GM19239 (cell line): Measurements from ENCODE around the gene PCDHA6.
"Not testable (repeated sequence)": the region's sequence is repeated elsewhere in the genome, so short reads cannot be mapped to it uniquely, and the experiment has no call there.

Experiments used
- DNase-seq: peaks from one replicate; pipeline ENCODE4 v3.0.0; 2011; ENCODE audit warnings: low spot score; ENCODE audit not compliant: insufficient read length
- FAIRE-seq: peaks from 2 replicates; lab custom pipeline; 2011; peaks lifted over from hg19 to GRCh38; lab: Jason Lieb, UNC

Gene PCDHA6

DNA sequence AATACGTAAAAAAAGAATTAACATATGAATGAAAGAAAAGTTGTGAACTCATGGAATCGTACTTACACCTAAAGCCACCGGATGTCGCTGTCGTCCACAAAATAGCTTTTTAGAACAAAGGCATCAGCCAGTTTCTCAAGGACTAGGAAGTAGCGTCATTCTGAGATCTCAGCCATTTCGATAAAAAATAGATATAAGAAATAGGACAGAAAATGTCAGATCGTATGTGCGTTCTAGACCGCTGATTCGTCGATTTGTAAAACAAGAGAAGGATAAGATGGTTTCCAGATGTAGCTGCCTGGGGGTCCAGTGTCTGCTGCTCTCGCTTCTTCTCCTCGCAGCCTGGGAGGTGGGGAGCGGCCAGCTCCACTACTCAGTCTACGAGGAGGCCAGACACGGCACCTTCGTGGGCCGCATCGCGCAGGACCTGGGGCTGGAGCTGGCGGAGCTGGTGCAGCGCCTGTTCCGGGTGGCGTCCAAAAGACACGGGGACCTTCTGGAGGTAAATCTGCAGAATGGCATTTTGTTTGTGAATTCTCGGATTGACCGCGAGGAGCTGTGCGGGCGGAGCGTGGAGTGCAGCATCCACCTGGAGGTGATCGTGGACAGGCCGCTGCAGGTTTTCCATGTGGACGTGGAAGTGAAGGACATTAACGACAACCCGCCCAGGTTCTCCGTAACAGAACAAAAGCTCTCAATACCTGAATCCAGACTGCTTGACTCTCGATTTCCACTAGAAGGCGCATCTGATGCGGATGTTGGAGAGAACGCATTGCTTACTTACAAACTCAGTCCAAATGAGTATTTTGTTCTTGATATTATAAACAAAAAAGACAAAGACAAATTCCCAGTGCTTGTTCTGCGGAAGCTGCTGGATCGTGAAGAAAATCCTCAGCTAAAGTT is 28.3 kb downstream of the PCDHA6 start, which contains the start of gene PCDHA10:
PCDHA10 (plus strand) TSS at position 126 of the 903 bp plus-strand sequence; CDS start at position 278, 152 bp downstream.
- FAIRE-seq (no peak), DNase-seq (no peak)

DNA sequence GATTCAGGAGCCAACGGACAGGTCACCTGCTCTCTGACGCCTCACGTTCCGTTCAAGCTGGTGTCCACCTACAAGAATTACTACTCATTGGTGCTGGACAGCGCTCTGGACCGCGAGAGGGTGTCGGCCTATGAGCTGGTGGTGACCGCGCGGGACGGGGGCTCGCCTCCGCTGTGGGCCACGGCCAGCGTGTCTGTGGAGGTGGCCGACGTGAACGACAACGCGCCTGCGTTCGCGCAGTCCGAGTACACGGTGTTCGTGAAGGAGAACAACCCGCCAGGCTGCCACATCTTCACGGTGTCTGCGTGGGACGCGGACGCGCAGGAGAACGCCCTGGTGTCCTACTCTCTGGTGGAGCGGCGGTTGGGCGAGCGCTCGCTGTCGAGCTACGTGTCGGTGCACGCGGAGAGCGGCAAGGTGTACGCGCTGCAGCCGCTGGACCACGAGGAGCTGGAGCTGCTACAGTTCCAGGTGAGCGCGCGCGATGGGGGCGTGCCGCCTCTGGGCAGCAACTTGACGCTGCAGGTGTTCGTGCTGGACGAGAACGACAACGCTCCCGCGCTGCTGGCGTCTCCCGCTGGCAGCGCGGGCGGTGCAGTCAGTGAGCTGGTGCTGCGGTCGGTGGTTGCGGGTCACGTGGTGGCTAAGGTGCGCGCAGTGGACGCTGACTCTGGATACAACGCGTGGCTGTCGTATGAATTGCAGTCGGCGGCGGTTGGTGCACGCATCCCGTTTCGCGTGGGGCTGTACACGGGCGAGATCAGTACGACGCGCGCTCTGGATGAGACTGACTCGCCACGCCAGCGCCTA is 29.6 kb downstream of the PCDHA6 start:
- no peak for DNase-seq
- FAIRE-seq = no peak

DNA sequence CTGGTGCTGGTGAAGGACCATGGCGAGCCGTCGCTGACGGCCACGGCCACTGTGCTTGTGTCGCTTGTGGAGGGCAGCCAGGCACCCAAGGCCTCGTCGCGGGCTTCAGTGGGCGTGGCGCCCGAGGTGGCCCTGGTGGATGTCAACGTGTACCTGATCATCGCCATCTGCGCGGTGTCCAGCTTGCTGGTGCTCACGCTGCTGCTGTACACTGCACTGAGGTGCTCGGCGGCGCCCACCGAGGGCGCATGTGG is 30.2 kb downstream of the PCDHA6 start:
- no peak for DNase-seq
- FAIRE-seq = no peak

DNA sequence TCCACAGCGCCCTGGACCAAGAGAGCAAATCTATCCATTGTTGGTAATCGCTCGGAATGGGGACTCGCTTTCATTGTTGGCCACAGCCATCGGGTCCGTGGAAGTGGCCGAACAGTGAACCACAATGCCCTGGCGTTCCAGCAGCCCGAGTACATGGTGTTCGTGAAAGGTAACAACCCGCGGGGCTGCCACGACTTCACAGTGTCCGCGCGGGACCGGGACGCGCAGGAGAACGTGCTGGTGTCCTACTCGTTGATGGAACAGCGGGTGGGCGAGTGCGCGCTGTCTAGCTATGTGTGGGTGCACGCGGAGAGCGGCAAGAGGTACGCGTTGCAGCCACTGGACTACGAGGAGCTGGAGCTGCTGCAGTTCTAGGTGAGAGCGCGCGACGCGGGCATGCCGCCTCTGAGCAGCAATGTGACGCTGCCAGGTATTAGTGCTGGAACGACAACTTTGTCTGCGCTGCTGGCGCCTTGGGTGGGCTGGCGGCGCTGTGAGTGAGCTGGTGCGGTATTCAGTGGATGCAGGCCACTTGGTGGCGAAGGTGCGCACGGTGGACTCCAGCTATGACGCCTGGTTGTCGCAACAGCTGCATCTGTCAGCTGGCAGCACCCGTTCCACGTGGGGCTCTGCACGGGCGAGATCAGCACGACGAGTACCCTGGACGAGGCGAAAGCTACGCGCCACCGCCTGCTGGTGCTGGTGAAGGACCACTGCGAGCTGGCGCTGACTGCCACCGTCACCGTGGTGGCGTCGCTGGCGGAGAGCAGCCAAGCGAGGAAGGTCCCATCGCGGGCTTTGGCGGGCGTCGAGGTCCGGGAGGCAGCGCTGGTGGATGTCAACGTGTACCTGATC is 34.9 kb downstream of the PCDHA6 start:
- no peak for DNase-seq
- no peak for FAIRE-seq

DNA sequence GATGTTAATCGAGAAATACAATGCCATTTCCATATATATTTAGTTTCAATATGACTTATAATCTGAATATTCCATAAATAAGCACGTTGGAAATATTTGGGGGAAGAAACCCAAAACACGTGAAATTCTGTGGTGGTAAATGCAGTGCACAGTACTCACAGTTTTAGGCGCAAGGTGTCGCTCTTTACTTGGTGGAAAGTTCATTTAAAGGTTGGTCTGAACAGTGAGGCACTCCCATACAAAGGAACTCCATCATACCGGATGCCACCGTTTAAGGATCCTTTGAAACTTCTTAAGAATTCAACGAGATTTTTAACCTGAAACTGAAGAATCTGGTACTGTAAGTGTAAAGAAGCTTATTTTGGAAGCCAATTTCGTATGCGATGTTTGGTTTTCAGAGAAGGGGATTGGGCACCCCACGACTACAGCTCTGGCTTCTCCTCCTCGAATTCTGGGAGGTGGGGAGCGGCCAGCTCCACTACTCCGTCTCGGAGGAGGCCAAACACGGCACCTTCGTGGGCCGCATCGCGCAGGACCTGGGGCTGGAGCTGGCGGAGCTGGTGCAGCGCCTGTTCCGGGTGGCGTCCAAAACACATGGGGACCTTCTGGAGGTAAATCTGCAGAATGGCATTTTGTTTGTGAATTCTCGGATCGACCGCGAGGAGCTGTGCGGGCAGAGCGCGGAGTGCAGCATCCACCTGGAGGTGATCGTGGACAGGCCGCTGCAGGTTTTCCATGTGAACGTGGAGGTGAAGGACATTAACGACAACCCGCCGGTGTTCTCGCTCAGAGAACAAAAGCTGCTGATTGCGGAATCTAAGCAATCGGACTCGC is 41.2 kb downstream of the PCDHA6 start, which contains the start of gene PCDHA11:
PCDHA11 (plus strand) TSS at position 237 of the 834 bp plus-strand sequence; CDS start at position 384, 147 bp downstream.
- no peak for FAIRE-seq
- no peak for DNase-seq

DNA sequence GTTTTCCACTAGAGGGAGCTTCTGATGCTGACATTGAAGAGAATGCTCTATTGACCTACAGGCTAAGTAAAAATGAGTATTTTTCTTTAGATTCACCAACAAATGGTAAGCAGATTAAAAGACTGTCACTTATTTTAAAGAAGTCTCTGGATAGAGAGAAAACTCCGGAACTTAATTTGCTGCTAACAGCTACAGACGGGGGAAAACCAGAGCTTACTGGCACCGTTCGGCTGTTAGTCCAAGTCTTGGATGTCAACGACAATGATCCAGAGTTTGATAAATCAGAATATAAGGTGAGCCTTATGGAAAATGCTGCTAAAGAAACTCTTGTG is 41.8 kb downstream of the PCDHA6 start:
- FAIRE-seq (no peak), DNase-seq (no peak)

DNA sequence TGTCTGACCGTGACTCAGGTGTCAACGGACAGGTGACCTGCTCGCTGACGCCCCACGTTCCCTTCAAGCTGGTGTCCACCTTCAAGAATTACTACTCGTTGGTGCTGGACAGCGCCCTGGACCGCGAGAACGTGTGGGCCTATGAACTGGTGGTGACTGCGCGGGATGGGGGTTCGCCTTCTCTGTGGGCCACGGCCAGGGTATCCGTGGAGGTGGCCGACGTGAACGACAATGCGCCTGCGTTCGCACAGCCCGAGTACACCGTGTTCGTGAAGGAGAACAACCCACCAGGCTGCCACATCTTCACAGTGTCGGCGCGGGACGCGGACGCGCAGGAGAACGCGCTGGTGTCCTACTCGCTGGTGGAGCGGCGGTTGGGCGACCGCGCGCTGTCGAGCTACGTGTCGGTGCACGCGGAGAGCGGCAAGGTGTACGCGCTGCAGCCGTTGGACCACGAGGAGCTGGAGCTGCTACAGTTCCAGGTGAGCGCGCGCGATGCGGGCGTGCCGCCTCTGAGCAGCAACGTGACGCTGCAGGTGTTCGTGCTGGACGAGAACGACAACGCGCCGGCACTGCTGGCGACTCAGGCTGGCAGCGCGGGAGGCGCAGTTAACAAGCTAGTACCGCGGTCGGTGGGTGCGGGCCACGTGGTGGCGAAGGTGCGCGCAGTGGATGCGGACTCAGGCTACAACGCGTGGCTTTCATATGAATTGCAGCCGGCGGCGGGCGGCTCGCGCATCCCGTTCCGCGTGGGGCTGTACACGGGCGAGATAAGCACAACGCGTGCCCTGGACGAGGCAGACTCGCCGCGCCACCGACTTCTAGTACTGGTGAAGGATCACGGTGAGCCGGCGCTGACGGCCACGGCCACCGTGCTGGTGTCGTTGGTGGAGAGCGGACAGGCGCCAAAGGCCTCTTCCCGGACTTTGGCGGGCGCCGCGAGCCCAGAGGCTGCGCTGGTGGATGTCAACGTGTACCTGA is 42.8 kb downstream of the PCDHA6 start:
- FAIRE-seq (no peak), DNase-seq (no peak)

DNA sequence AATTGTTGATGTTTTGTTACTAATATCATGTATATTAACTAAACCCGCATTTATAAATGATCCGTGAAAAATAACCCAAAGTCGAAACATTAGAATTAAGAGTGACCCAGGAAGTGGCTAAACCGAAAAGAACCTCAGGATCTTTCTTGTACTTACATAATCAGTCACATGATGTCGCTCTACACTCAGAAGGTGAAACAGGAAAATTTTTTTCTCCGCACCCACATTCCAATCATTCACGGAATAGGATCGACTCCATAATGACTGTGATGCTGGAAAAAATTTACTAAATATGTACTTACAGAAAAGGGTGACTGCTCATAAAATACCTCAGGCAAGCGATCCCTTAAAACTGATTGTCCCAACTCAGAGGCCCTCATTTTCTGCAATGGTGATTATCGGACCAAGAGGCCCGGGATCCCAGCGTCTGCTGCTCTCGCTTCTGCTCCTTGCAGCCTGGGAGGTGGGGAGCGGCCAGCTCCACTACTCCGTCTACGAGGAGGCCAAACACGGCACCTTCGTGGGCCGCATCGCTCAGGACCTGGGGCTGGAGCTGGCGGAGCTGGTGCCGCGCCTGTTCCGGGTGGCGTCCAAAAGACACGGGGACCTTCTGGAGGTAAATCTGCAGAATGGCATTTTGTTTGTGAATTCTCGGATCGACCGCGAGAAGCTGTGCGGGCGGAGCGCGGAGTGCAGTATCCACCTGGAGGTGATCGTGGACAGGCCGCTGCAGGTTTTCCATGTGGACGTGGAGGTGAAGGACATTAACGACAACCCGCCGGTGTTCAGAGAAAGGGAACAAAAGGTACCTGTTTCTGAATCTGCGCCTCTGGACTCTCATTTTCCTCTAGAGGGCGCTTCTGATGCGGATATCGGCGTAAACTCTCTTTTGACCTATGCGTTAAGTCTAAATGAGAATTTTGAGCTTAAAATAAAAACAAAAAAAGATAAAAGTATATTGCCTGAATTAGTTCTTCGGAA is 47.6 kb downstream of the PCDHA6 start, which contains the start of gene PCDHA12:
PCDHA12 (plus strand) TSS at position 224 of the 981 bp plus-strand sequence; CDS start at position 389, 165 bp downstream.
- FAIRE-seq = no peak
- no peak for DNase-seq

DNA sequence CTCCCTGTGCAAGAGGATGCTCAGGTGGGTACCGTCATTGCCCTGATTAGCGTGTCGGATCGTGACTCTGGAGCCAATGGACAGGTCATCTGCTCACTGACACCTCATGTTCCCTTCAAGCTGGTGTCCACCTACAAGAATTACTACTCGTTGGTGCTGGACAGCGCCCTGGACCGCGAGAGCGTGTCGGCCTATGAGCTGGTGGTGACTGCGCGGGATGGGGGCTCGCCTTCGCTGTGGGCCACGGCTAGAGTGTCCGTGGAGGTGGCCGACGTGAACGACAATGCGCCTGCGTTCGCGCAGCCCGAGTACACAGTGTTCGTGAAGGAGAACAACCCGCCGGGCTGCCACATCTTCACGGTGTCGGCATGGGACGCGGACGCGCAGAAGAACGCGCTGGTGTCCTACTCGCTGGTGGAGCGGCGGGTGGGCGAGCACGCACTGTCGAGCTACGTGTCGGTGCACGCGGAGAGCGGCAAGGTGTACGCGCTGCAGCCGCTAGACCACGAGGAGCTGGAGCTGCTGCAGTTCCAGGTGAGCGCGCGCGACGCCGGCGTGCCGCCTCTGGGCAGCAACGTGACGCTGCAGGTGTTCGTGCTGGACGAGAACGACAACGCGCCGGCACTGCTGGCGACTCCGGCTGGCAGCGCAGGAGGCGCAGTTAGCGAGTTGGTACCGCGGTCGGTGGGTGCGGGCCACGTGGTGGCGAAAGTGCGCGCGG is 48.9 kb downstream of the PCDHA6 start:
- not testable (repeated sequence) for DNase-seq, FAIRE-seq

DNA sequence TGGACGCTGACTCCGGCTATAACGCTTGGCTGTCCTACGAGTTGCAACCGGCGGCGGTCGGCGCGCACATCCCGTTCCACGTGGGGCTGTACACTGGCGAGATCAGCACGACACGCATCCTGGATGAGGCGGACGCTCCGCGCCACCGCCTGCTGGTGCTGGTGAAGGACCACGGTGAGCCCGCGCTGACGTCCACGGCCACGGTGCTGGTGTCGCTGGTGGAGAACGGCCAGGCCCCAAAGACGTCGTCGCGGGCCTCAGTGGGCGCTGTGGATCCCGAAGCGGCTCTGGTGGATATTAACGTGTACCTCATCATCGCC is 49.5 kb downstream of the PCDHA6 start:
- FAIRE-seq (no peak), DNase-seq (no peak)
